Fibroblast of gingiva (primary cell): ENCODE results near the gene LRRK1.

ENCODE experiments used
- DNase-seq: peaks from one replicate; pipeline ENCODE4 v3.0.0-alpha.2; 2011; ENCODE audit warnings: low read depth

Gene LRRK1

GRCh38 chr15:100892013-100892355 lies 27.2 kb upstream of the LRRK1 start:
- DNase-seq: no peak

- no peak for DNase-seq
These were observed 25.7 kb upstream of the LRRK1 start for GRCh38 chr15:100893261-100893963.

GRCh38 chr15:100893964-100894295 lies 25.2 kb upstream of the LRRK1 start:
- DNase-seq: no peak

- DNase-seq: no peak
These were observed 23.4 kb upstream of the LRRK1 start for GRCh38 chr15:100895721-100896120.

GRCh38 chr15:100897221-100898151 lies 21.7 kb upstream of the LRRK1 start:
- DNase-seq: no peak

- no peak for DNase-seq
These were observed 21.0 kb upstream of the LRRK1 start for GRCh38 chr15:100898152-100898490.

GRCh38 chr15:100898661-100899462 lies 20.3 kb upstream of the LRRK1 start:
- no peak for DNase-seq

- no peak for DNase-seq
These were observed 19.6 kb upstream of the LRRK1 start for GRCh38 chr15:100899601-100900000.

- no peak for DNase-seq
These were observed 18.9 kb upstream of the LRRK1 start for GRCh38 chr15:100900136-100900794.

- no peak for DNase-seq
These were observed 18.4 kb upstream of the LRRK1 start for GRCh38 chr15:100900795-100901169.

GRCh38 chr15:100901296-100901695 lies 17.9 kb upstream of the LRRK1 start:
- no peak for DNase-seq

- DNase-seq: peak; percentile 49
These were observed 17.3 kb upstream of the LRRK1 start for GRCh38 chr15:100901702-100902435.

- DNase-seq: peak; percentile 87
These were observed 16.6 kb upstream of the LRRK1 start for GRCh38 chr15:100902436-100903167.

- DNase-seq: no peak
These were observed 16.0 kb upstream of the LRRK1 start for GRCh38 chr15:100903168-100903554.

- no peak for DNase-seq
These were observed 13.3 kb upstream of the LRRK1 start for GRCh38 chr15:100905850-100906249.

- DNase-seq: no peak
These were observed 10.7 kb upstream of the LRRK1 start for GRCh38 chr15:100908466-100908865.

GRCh38 chr15:100909565-100909964 lies 9.6 kb upstream of the LRRK1 start:
- no peak for DNase-seq

GRCh38 chr15:100909989-100910955 lies 8.9 kb upstream of the LRRK1 start:
- no peak for DNase-seq

- no peak for DNase-seq
These were observed 8.1 kb upstream of the LRRK1 start for GRCh38 chr15:100911086-100911485.

- no peak for DNase-seq
These were observed 5.2 kb upstream of the LRRK1 start for GRCh38 chr15:100913961-100914360.
